Lower leg skin (tissue), 4 donors: ENCODE results near the gene FNIP2. TPM values are rescaled to one million over a fixed set of nuclear protein-coding genes. Genes with fewer than 3 reads are reported as not detected.
"Not testable (repeated sequence)": the region's sequence is repeated elsewhere in the genome, so short reads cannot be mapped to it uniquely, and the experiment has no call there.

Source experiments
- DNase-seq, 2 donors: peaks; one replicate each; pipeline ENCODE4 v3.0.0-alpha.2; 2019; ENCODE audit warnings: low spot score in 2 of 2
- H3K4me3 ChIP-seq: fragments of 200-600 bp; sonication (generic); 2 replicates; pipeline ENCODE4 v1.5.1; 2017; ENCODE audit warnings: mild to moderate bottlenecking, low read depth; ENCODE audit not compliant: poor library complexity, severe bottlenecking
- CTCF ChIP-seq, 3 donors: fragments of 450-650 bp; IDR thresholded peaks; one replicate each; pipeline ENCODE4 v1.5.1; 2016; ENCODE audit warnings: antibody characterized with exemption in 3 of 3, mild to moderate bottlenecking in 3 of 3, moderate library complexity in 2 of 3
- POLR2A ChIP-seq, 2 donors: fragments of 450-650 bp; IDR thresholded peaks; one replicate each; pipeline ENCODE4 v1.6.1; 2016 to 2017; ENCODE audit warnings: antibody characterized with exemption in 2 of 2, mild to moderate bottlenecking in 1 of 2, moderate library complexity in 1 of 2
- WGBS, 2 donors: methylation state at CpG; one replicate each; pipeline ENCODE4 v1.1.5; 2018; 5-methylcytosine and 5-hydroxymethylcytosine counted together
- intact Hi-C: fragments of 100-400 bp; cut with DNase I; formaldehyde crosslinking; loops from one replicate; pipeline ENCODE4 v1.15.0; 2023; ENCODE audit warnings: low total_unique reads
- total RNA-seq, 4 donors: library from RNA; depleted of rRNA; stranded (reverse); fragments of >200 nt; gene quantifications; one replicate each; pipeline ENCODE4 v1.1.0, GENCODE V29; 2016

FNIP2 gene
- total RNA-seq, 4 donors from 2014 or later = 20.5 to 47.5 (median 38.8) TPM

- TF ChIP-seq POLR2A (IDR thresholded peaks at IDR 0.05) (no peak), CTCF (IDR thresholded peaks at IDR 0.05) (no peak)
- intact Hi-C loops = no loop called here
- WGBS, 2 donors = 57 to 63% methylated on average over 3 of the region's 3 CpGs
- H3K4me3 ChIP-seq = no peak overlapping the region
- no peak for DNase-seq
Measured at GRCh38 chr4:158741326-158742021, 27.4 kb upstream of the FNIP2 start.

- DNase-seq, intact Hi-C loops, H3K4me3 ChIP-seq: not testable (repeated sequence)
- WGBS, 2 donors = 92 to 95% methylated on average over 15 to 18 of the region's 31 CpGs
Measured at GRCh38 chr4:158746537-158746936, 22.3 kb upstream of the FNIP2 start.

- no peak for DNase-seq
- WGBS, 2 donors = 60 to 70% methylated on average over 3 of the region's 3 CpGs
- H3K4me3 ChIP-seq = no peak overlapping the region
- TF ChIP-seq POLR2A (IDR thresholded peaks at IDR 0.05) = no peak
- no peak for TF ChIP-seq CTCF (IDR thresholded peaks at IDR 0.05)
- intact Hi-C loops = no loop called here
Measured at GRCh38 chr4:158750379-158750778, 18.4 kb upstream of the FNIP2 start.

- no peak overlapping the region for H3K4me3 ChIP-seq
- DNase-seq = no peak
- intact Hi-C loops = no loop called here
- 92 to 94% methylated on average over 5 of the region's 5 CpGs for WGBS, 2 donors
- TF ChIP-seq CTCF (IDR thresholded peaks at IDR 0.05) = no peak
- TF ChIP-seq POLR2A (IDR thresholded peaks at IDR 0.05) = no peak
Measured at GRCh38 chr4:158754385-158755180, 14.2 kb upstream of the FNIP2 start.

GRCh38 chr4:158755819-158756218 lies 13.0 kb upstream of the FNIP2 start:
- H3K4me3 ChIP-seq, DNase-seq, intact Hi-C loops: not testable (repeated sequence)
- 89 to 95% methylated on average over 7 of the region's 7 CpGs for WGBS, 2 donors

- intact Hi-C loops = no loop called here
- TF ChIP-seq POLR2A (IDR thresholded peaks at IDR 0.05) (no peak), CTCF (IDR thresholded peaks at IDR 0.05) (no peak)
- no peak overlapping the region for H3K4me3 ChIP-seq
- DNase-seq = no peak
Measured at GRCh38 chr4:158756588-158756987, 12.2 kb upstream of the FNIP2 start.
